Ovary (tissue), 9 donors: Measurements from ENCODE around the gene KRT9. TPM values are rescaled to one million over a fixed set of nuclear protein-coding genes. Genes with fewer than 3 reads are reported as not detected.

Source experiments
- DNase-seq, 5 donors: peaks; one replicate each; pipeline ENCODE4 v3.0.0-alpha.2; 2019 to 2020
- H3K27ac ChIP-seq, 2 donors: fragments of 200-600 bp; one replicate each; pipeline versions ENCODE4 v1.5.1 to v1.8.0; 2019 to 2022
- H3K27me3 ChIP-seq: fragments of 200-600 bp; one replicate; pipeline ENCODE4 v1.8.0; 2022
- H3K36me3 ChIP-seq: fragments of 200-600 bp; sonication (generic); one replicate; pipeline ENCODE4 v1.5.1; 2019
- H3K4me1 ChIP-seq: one replicate; pipeline ENCODE4 v1.8.1; 2013; ENCODE audit warnings: mild to moderate bottlenecking, moderate library complexity; ENCODE audit not compliant: insufficient read depth
- H3K4me3 ChIP-seq: fragments of 200-600 bp; sonication (generic); one replicate; pipeline ENCODE4 v1.5.1; 2017
- H3K9me3 ChIP-seq, 2 donors: fragments of 200-600 bp in 1 of 2; sonication (generic) in 1 of 2; one replicate each; pipeline versions ENCODE4 v1.5.1 to v1.8.1; 2013 to 2019; ENCODE audit warnings: mild to moderate bottlenecking in 1 of 2, moderate library complexity in 1 of 2
- EP300 ChIP-seq: sonication (generic); formaldehyde crosslinking; IDR thresholded peaks from one replicate; pipeline ENCODE4 v1.6.1; 2017; ENCODE audit warnings: antibody characterized with exemption
- POLR2A ChIP-seq: fragments of 450-650 bp; IDR thresholded peaks from one replicate; pipeline ENCODE4 v1.6.1; 2017; ENCODE audit warnings: antibody characterized with exemption, mild to moderate bottlenecking, moderate library complexity
- WGBS, 3 donors: extraction: QIAGEN DNeasy Blood & Tissue Kit in 1 of 3; methylation state at CpG; one replicate each; pipeline versions ENCODE4 v1.1.5 to v1.1.7; 2013 to 2017; 5-methylcytosine and 5-hydroxymethylcytosine counted together
- intact Hi-C, 4 donors: fragments of 100-400 bp; cut with DNase I; formaldehyde crosslinking; loops; one replicate each; pipeline versions ENCODE4 v1.11.0 to v1.15.1; 2022 to 2023
- polyA plus RNA-seq, 2 donors: library from polyadenylated mRNA; stranded (reverse); fragments of 200-250 nt in 1 of 2; fragments of 350-450 nt in 1 of 2; fragmentation: Illumina TruSeq in 1 of 2; extraction: RNeasy Lipid Tissue Mini Kit (QIAGEN cat#74804) in 1 of 2; gene quantifications; one replicate each; pipeline ENCODE4 v1.2.3, GENCODE V29; 2013 to 2014
- total RNA-seq, 7 donors: library from RNA; depleted of rRNA in 2 of 7; stranded (reverse); fragments of >200 nt in 2 of 7; fragmentation: NEBNext Ultra II Directional in 3 of 7; extraction: Animal tissue kit (Norgen Biotek cat#: 25700) in 3 of 7; gene quantifications; one replicate each; pipeline versions ENCODE4 v1.1.0 to v1.2.4, GENCODE V29; 2016 to 2023
- TF ChIP-seq, protein P1 (sequence below), 3 donors: fragments of 450-650 bp in 2 of 3; fragments of 200-600 bp in 1 of 3; IDR thresholded peaks; one replicate each; pipeline versions ENCODE4 v1.5.1 to v1.8.0; 2016 to 2022; ENCODE audit warnings: antibody characterized with exemption in 3 of 3, mild to moderate bottlenecking in 1 of 3
- donor health status: DM: no; HTN: no; CAD: no; lungs with moderate emphysema.
- donor health status: DM: no; HTN: no; CAD: no.
- donor health status: Bipolar disorder and iron deficiency.
- donor health status: DM: yes; HTN: yes; CAD: no.
- donor health status: DM: no; HTN: no; CAD: no.
- donor health status: DM: yes; HTN: yes; CAD: no.

Gene KRT9
- total and polyA plus RNA-seq, 9 donors: not detected

DNA sequence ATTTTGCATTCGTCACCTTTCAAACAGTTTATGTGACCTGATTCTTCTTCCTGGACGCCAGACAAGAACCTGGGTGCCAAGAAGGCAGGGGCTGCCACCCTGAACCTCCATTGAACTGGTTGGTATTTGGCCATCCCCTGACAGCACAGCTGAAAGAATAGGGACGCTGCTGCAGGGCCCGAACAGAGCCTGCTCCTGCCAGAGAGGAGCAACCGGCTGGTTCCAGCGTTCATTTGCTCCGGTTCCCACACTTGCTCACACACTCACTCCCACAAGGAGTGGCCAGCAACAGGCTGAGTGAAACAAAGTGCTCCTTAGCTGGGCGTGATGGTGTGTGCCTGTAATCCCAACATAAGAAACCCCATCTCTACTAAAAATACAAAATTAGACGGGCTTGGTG lies 14.9 kb downstream of the KRT9 start:
- WGBS, 3 donors: 73 to 83% (median 78%) methylated on average over 9 of the region's 9 CpGs
- no peaks in the 10 kb centered on the region for H3K27me3 ChIP-seq
- H3K27ac ChIP-seq: no peak overlapping the region
- no peaks in the 10 kb centered on the region for H3K36me3 ChIP-seq
- intact Hi-C loops: loop anchor here in 1 of 4 donors (10.0 kb wide), 1 partner anchor 652 kb away; no protein-coding TSS in a partner anchor
- no peak overlapping the region for H3K4me3 ChIP-seq
- DNase-seq: no peak
- H3K4me1 ChIP-seq: no peaks in the 10 kb centered on the region
- no peaks in the 10 kb centered on the region for H3K9me3 ChIP-seq
- TF ChIP-seq EP300 (no peak), POLR2A (no peak)
- TF ChIP-seq, protein P1, sequence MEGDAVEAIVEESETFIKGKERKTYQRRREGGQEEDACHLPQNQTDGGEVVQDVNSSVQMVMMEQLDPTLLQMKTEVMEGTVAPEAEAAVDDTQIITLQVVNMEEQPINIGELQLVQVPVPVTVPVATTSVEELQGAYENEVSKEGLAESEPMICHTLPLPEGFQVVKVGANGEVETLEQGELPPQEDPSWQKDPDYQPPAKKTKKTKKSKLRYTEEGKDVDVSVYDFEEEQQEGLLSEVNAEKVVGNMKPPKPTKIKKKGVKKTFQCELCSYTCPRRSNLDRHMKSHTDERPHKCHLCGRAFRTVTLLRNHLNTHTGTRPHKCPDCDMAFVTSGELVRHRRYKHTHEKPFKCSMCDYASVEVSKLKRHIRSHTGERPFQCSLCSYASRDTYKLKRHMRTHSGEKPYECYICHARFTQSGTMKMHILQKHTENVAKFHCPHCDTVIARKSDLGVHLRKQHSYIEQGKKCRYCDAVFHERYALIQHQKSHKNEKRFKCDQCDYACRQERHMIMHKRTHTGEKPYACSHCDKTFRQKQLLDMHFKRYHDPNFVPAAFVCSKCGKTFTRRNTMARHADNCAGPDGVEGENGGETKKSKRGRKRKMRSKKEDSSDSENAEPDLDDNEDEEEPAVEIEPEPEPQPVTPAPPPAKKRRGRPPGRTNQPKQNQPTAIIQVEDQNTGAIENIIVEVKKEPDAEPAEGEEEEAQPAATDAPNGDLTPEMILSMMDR (IDR thresholded peaks at IDR 0.05): no peak

DNA sequence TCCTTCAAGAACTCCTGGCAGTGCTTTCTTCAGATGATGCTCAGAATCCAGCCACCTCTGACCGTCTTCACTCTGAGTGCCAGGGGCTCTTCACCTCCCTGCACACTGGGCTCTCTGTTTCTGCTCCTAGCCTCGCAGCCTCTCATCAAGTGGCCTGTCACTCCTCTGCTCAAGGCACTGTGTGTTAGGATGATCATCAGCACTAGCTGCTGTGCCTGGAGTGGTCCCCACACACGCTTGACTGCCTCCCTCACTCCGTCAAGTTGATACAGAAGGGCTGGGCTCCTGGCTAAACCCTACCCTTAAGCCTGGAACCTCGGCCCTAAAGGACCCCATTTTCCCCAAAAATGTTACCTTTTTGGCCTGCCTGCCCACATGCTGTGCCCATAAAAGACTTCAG lies 15.6 kb downstream of the KRT9 start:
- WGBS, 3 donors: 68% methylated on average over 5 of the region's 5 CpGs
- H3K27me3 ChIP-seq: no peaks in the 10 kb centered on the region
- H3K4me3 ChIP-seq: no peak overlapping the region
- no peaks in the 10 kb centered on the region for H3K36me3 ChIP-seq
- H3K4me1 ChIP-seq: no peaks in the 10 kb centered on the region
- no peak overlapping the region for H3K27ac ChIP-seq
- H3K9me3 ChIP-seq: no peaks in the 10 kb centered on the region
- intact Hi-C loops: loop anchor here in 1 of 4 donors (10.0 kb wide), 1 partner anchor 652 kb away; no protein-coding TSS in a partner anchor
- DNase-seq: no peak
- TF ChIP-seq EP300 (no peak), POLR2A (no peak)
- TF ChIP-seq, protein P1 (IDR thresholded peaks at IDR 0.05): no peak

DNA sequence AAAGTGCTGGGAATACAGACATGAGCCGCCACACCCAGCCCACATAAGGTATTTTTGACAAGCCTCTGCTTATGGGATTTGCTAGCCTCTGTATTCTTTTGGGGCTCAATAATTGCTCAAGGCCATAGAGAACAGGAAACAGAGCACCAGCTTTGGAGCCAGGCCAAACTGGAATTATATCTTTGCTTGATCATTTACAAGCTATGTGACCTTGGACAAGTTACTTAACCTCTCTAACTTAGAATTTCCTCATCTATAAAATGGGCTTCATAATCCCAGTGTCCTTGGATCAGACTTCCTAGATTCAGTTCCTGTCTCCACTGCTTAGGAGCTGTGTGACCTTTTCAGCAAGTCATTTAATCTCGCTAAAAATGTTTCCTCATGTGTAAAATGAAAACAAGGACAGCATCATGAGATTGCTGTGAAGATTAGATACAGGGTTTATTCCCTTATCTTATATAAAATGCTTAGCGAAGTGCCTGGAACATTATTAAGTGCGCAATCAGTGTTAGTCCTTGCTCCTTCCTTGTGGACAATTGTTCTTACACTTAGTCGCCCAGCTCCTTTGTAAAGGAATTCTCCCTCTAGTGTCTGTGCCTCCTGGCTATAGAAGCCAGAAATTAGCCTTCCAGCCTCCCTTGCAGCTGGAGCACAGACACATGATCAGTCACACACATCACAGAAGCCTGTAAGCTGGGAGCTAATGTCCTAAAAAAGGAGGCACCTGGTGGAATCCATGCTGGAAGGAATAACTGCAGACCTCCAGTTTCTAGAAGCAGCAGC lies 16.6 kb downstream of the KRT9 start:
- Histone ChIP-seq H3K36me3 (no peaks in the 10 kb centered on the region), H3K27ac (no peak overlapping the region), H3K4me1 (no peaks in the 10 kb centered on the region), H3K9me3 (no peaks in the 10 kb centered on the region), H3K4me3 (no peak overlapping the region), H3K27me3 (no peaks in the 10 kb centered on the region)
- 69 to 74% (median 73%) methylated on average over 5 of the region's 5 CpGs for WGBS, 3 donors
- TF ChIP-seq EP300 (no peak), POLR2A (no peak)
- TF ChIP-seq, protein P1 (IDR thresholded peaks at IDR 0.05): no peak
- intact Hi-C loops: loop anchor here in 1 of 4 donors (10.0 kb wide), 1 partner anchor 650 kb away; no protein-coding TSS in a partner anchor
- DNase-seq: no peak

DNA sequence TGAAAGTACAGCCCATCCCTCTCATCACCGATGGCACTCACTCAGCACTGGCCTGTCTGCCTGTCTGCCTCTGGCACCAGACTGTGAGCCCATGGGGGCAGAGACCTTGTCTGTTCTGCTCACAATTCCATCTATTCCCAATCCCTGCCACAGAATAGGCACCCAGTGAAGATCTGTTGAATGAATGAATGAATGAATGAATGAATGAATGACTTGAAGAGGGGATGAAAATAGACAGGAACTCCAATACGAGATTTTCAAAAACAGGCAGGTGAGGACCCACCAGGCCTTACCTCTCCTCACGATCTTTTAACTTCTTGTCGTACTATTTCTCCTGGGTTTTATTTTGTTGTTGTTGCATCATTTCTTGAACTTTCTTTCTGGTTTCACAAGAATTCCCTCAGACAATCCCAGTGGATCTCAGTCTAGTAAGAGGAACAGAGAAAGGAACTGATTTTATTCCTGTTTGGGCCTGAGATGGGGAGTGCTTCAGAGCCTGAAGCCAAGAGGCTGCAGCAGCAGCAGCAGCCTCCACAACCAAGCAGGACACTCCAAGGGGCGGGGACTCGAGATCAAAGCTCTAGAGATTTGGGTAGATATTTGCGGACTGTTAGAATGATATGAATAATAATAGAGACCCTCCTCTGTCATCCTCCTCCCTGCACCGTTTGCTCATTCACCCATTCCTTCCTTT lies 17.7 kb downstream of the KRT9 start:
- no peaks in the 10 kb centered on the region for H3K27me3 ChIP-seq
- no peaks in the 10 kb centered on the region for H3K36me3 ChIP-seq
- H3K9me3 ChIP-seq: no peaks in the 10 kb centered on the region
- no peak for TF ChIP-seq EP300
- TF ChIP-seq POLR2A: no peak
- TF ChIP-seq, protein P1 (IDR thresholded peaks at IDR 0.05): no peak
- no peak overlapping the region for H3K27ac ChIP-seq
- 68 to 84% (median 79%) methylated on average over 8 of the region's 8 CpGs for WGBS, 3 donors
- intact Hi-C loops: loop anchor here in 3 of 4 donors (5.0 to 10.0 kb wide), 3 partner anchors 93 to 649 kb away; no protein-coding TSS in a partner anchor
- H3K4me3 ChIP-seq: no peak overlapping the region
- peaks cover under 1% of the 10 kb centered on the region for H3K4me1 ChIP-seq
- DNase-seq: no peak
